ENCODE measurements around the gene MEFV. TPM values are rescaled to one million over a fixed set of nuclear protein-coding genes. Genes with fewer than 3 reads are reported as not detected.

Gene MEFV
- total and polyA plus RNA-seq, 2 of the 13 experiments (the other 11 are each of a cell fraction or from before 2014, with no cell fraction given) = 0.22 TPM; not detected in 1

- no peak overlapping the region for H3K27ac ChIP-seq (ENCODE audit: extremely low read length, insufficient read depth, low read length)
- no peaks in the 10 kb centered on the region for H4K20me1 ChIP-seq (ENCODE audit: insufficient read depth, low read length)
- CTCF ChIA-PET (ENCODE audit: low intra/inter-chr PET ratio, low total read pairs) = no interaction called here
- peaks cover 7 to 22% of the 10 kb centered on the region in 2 experiments; a peak in 4 of 5 replicates for H3K27me3 ChIP-seq (ENCODE audit: control insufficient read depth in 1 of 2, insufficient read depth in 2 of 2, low read length in 2 of 2)
- H3K9ac ChIP-seq (ENCODE audit: insufficient read depth, low read depth, low read length) = no peak overlapping the region
- peak overlapping the region; percentile 81 for H3K4me2 ChIP-seq (ENCODE audit: low read depth, low read length)
- DNase-seq (ENCODE audit: low spot score) (no peak), ATAC-seq (no peak), FAIRE-seq (peak; percentile 30)
- 0% methylated on average over 8 of the region's 8 CpGs for WGBS (ENCODE audit: low lambda C conversion rate)
- in situ Hi-C loops (cut with HindIII; ENCODE audit: extremely low pct_ligation_motif_present, low pct_unique_long_range_greater_than_20kb) (no loop called here), intact Hi-C loops (cut with micrococcal nuclease; ENCODE audit: unreplicated experiment) (loop anchor here (5.0 kb wide), 1 partner anchor 68 kb away; no protein-coding TSS in a partner anchor)
- BruUV-seq (replicated peaks) = no TSS peak
- POLR2A ChIA-PET = interaction anchor here (1.2 to 2.4 kb wide), 4 partner anchors 10 to 184 kb away, joined by 3 to 9 read pairs (median 6); partner anchors contain the start of genes NAA60, ZNF263 and ZNF597
- no peaks in the 10 kb centered on the region for H3K79me2 ChIP-seq (ENCODE audit: insufficient read depth, low read length)
- H3K36me3 ChIP-seq (replicated peaks in 1 of 2; ENCODE audit: control insufficient read depth in 1 of 2, insufficient read depth in 2 of 2, low read length in 2 of 2) = no peaks in the 10 kb centered on the region
- no peak overlapping the region for H2AFZ ChIP-seq (ENCODE audit: low read length)
- peak overlapping the region; percentile 26 to 57 (median 48) for H3K4me3 ChIP-seq (replicated peaks in 1 of 3; ENCODE audit: insufficient read depth in 1 of 3, low read depth in 2 of 3, low read length in 3 of 3)
- peaks cover 66% of the 10 kb centered on the region for H3K4me1 ChIP-seq (ENCODE audit: insufficient read depth, low read length)
- H3K9me3 ChIP-seq (ENCODE audit: low read length) = no peaks in the 10 kb centered on the region
- TF ChIP-seq RXRA (CRISPR knock-in tag; IDR thresholded peaks at IDR 0.05) = no peak
- peak; percentile 36; the same call in 1 of the 2 replicates for TF ChIP-seq ZNF362 (CRISPR knock-in tag; IDR thresholded peaks at IDR 0.05; ENCODE audit: borderline replicate concordance)
- 0 out of 2 replicates have a peak, but pooled peaks have one; percentile 8 for TF ChIP-seq ZGPAT (CRISPR knock-in tag; IDR thresholded peaks at IDR 0.05)
- peak; percentile 86 for TF ChIP-seq CEBPB (IDR thresholded peaks at IDR 0.05; ENCODE audit: borderline replicate concordance, low read depth, low read length)
- TF ChIP-seq SNAI1 (CRISPR knock-in tag; IDR thresholded peaks at IDR 0.05; ENCODE audit: borderline replicate concordance) = no peak
- peak; percentile 45; the same call in 1 of the 2 replicates for TF ChIP-seq ZNF460 (CRISPR knock-in tag; IDR thresholded peaks at IDR 0.05; ENCODE audit: borderline replicate concordance)
- no peak for TF ChIP-seq ZNF142 (CRISPR knock-in tag; IDR thresholded peaks at IDR 0.05)
- no peak for TF ChIP-seq ZNF772 (CRISPR knock-in tag; IDR thresholded peaks at IDR 0.05)
- TF ChIP-seq ZFP90 (CRISPR knock-in tag; IDR thresholded peaks at IDR 0.05; ENCODE audit: borderline replicate concordance) = no peak
- TF ChIP-seq ZNF264 (CRISPR knock-in tag; IDR thresholded peaks at IDR 0.05) = no peak
- no peak for TF ChIP-seq TBP (CRISPR knock-in tag; IDR thresholded peaks at IDR 0.05)
- no peak for TF ChIP-seq ZSCAN21 (CRISPR knock-in tag; IDR thresholded peaks at IDR 0.05; ENCODE audit: borderline replicate concordance)
- TF ChIP-seq CEBPG (CRISPR knock-in tag; IDR thresholded peaks at IDR 0.05) = peak; percentile 87
- TF ChIP-seq NAIF1 (CRISPR knock-in tag; IDR thresholded peaks at IDR 0.05; ENCODE audit: borderline replicate concordance) = 0 out of 2 replicates have a peak, but pooled peaks have one; percentile 41
- TF ChIP-seq ZNF569 (CRISPR knock-in tag; IDR thresholded peaks at IDR 0.05; ENCODE audit: borderline replicate concordance) = no peak
Observed at GRCh38 chr16:3259836-3260235, 3.4 kb upstream of the MEFV start.
